ENCODE results near the gene PALLD. TPM values are rescaled to one million over a fixed set of nuclear protein-coding genes. Genes with fewer than 3 reads are reported as not detected.

Gene PALLD
- total RNA-seq, 1 experiment from 2014 or later, result 18.3 TPM

GRCh38 chr4:168771251-168771650 lies 274.4 kb downstream of the PALLD start:
- Histone ChIP-seq H2AK5ac (ENCODE audit: insufficient read length, low read length) (no peak overlapping the region), H3K14ac (ENCODE audit: insufficient read depth, low read length) (no peak overlapping the region), H3K79me1 (ENCODE audit: insufficient read depth, low read depth, low read length, poor library complexity, severe bottlenecking) (no peaks in the 10 kb centered on the region), H3K79me2 (ENCODE audit: insufficient read depth, low read length) (no peaks in the 10 kb centered on the region), H2BK20ac (ENCODE audit: low read depth, low read length, poor library complexity, severe bottlenecking) (no peak overlapping the region), H4K5ac (ENCODE audit: insufficient read length, low read depth, low read length) (no peak overlapping the region), H3K9ac (ENCODE audit: extremely low read depth, insufficient read length, low read length) (no peak overlapping the region), H3K18ac (ENCODE audit: insufficient read length, low read depth, low read length) (no peak overlapping the region), H3K9me3 (ENCODE audit: control insufficient read depth, low read depth, low read length) (no peaks in the 10 kb centered on the region), H2BK15ac (ENCODE audit: low read depth, low read length) (no peak overlapping the region), H3K27me3 (ENCODE audit: insufficient read depth, low read length) (no peaks in the 10 kb centered on the region), H2BK12ac (ENCODE audit: insufficient read length, low read depth, low read length) (no peak overlapping the region), H3K23ac (ENCODE audit: insufficient read length, low read depth, low read length) (no peak overlapping the region), H4K20me1 (ENCODE audit: control insufficient read depth, insufficient read depth, insufficient read length) (no peaks in the 10 kb centered on the region), H3K56ac (ENCODE audit: insufficient read length, low read depth, low read length) (no peak overlapping the region), H3K4ac (ENCODE audit: low read depth, low read length) (no peak overlapping the region), H3K4me2 (ENCODE audit: insufficient read depth, insufficient read length, low read length) (no peak overlapping the region), H4K91ac (ENCODE audit: insufficient read length, low read depth, low read length) (no peak overlapping the region), H4K8ac (replicated peaks; ENCODE audit: insufficient read length, low read depth, low read length) (no peak overlapping the region), H3K27ac (ENCODE audit: insufficient read length, low read depth, low read length) (no peak overlapping the region), H3K4me1 (ENCODE audit: insufficient read depth, low read length) (no peaks in the 10 kb centered on the region), H3T11ph (ENCODE audit: low read length) (no peak overlapping the region), H2AFZ (ENCODE audit: low read length) (no peak overlapping the region), H2BK5ac (ENCODE audit: insufficient read length, low read length) (no peak overlapping the region), H2BK120ac (ENCODE audit: low read depth, low read length, poor library complexity, severe bottlenecking) (no peak overlapping the region), H3K23me2 (ENCODE audit: insufficient read length, low read depth, low read length, poor library complexity, severe bottlenecking) (no peaks in the 10 kb centered on the region)
- H3K4me1 Mint-ChIP-seq, result no peaks in the 10 kb centered on the region
- TF ChIP-seq, protein P1, sequence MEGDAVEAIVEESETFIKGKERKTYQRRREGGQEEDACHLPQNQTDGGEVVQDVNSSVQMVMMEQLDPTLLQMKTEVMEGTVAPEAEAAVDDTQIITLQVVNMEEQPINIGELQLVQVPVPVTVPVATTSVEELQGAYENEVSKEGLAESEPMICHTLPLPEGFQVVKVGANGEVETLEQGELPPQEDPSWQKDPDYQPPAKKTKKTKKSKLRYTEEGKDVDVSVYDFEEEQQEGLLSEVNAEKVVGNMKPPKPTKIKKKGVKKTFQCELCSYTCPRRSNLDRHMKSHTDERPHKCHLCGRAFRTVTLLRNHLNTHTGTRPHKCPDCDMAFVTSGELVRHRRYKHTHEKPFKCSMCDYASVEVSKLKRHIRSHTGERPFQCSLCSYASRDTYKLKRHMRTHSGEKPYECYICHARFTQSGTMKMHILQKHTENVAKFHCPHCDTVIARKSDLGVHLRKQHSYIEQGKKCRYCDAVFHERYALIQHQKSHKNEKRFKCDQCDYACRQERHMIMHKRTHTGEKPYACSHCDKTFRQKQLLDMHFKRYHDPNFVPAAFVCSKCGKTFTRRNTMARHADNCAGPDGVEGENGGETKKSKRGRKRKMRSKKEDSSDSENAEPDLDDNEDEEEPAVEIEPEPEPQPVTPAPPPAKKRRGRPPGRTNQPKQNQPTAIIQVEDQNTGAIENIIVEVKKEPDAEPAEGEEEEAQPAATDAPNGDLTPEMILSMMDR (conservative IDR thresholded peaks at IDR 0.05), result no peak
- H3K9me3 Mint-ChIP-seq, result peaks cover 7 to 8% of the 10 kb centered on the region in 2 experiments; a peak in 4 of 5 replicates
- no peaks in the 10 kb centered on the region; the same call in 1 of the 2 replicates for H3K27me3 Mint-ChIP-seq (ENCODE audit: low read depth)
- no CpG with 5 or more reads among the region's 2 CpGs for WGBS (ENCODE audit: extremely low coverage, insufficient read length, low lambda C conversion rate)
- H3K36me3 Mint-ChIP-seq (ENCODE audit: insufficient read depth in 1 of 3, low read depth in 3 of 3), result peaks cover 2 to 14% (median 4%) of the 10 kb centered on the region in 3 experiments; a peak in 5 of 7 replicates
- DNase-seq, result no peak
- no peak overlapping the region for H3K4me3 Mint-ChIP-seq
- H3K27ac Mint-ChIP-seq, result no peak overlapping the region; a peak in 1 of 7 replicates

Measured in H9 (cell line).